ENCODE measurements around the gene TNFRSF8. TPM values are rescaled to one million over a fixed set of nuclear protein-coding genes. Genes with fewer than 3 reads are reported as not detected.
A peak's percentile ranks its signal among the peaks of the same experiment; 100 is the strongest.

TNFRSF8 gene
- total and polyA plus RNA-seq, 9 of the 15 experiments (the other 6 are each of a cell fraction or from before 2014, with no cell fraction given): 3.5 to 38.4 (median 17.1) TPM

- peak; percentile 19 for TF ChIP-seq CTCFL (IDR thresholded peaks at IDR 0.05; ENCODE audit: borderline replicate concordance, insufficient read depth, low read depth, low read length, poor library complexity, severe bottlenecking)
- TF ChIP-seq CTCF (IDR thresholded peaks at IDR 0.05 in 2 of 3, conservative IDR thresholded peaks at IDR 0.05 in 1 of 3; ENCODE audit: insufficient read depth in 2 of 3, low read depth in 1 of 3, low read length in 3 of 3): peak; percentile 67 to 74 (median 70)
- TF ChIP-seq STAG1 (CRISPR knock-in tag; IDR thresholded peaks at IDR 0.05; ENCODE audit: borderline replicate concordance): peak; percentile 79; the same call in 1 of the 2 replicates
- TF ChIP-seq L3MBTL2 (IDR thresholded peaks at IDR 0.05): 0 out of 2 replicates have a peak, but pooled peaks have one; percentile 20
These were observed 43.8 kb downstream of the TNFRSF8 start (continued) for GRCh38 chr1:12106861-12107260.

- Histone ChIP-seq H3K27me3 (ENCODE audit: control insufficient read depth in 2 of 2, insufficient read depth in 2 of 2, low read length in 2 of 2) (no peaks in the 10 kb centered on the region), H3K4me1 (replicated peaks in 1 of 2; ENCODE audit: control insufficient read depth in 2 of 2, insufficient read depth in 2 of 2, low read length in 2 of 2) (peaks cover 0 to 13% of the 10 kb centered on the region in 2 experiments; a peak in 3 of 5 replicates), H2AFZ (ENCODE audit: low read depth, low read length) (no peak overlapping the region), H3K9ac (ENCODE audit: insufficient read depth in 1 of 2, low read depth in 2 of 2, low read length in 2 of 2) (no peak overlapping the region), H3K79me2 (ENCODE audit: control insufficient read depth, insufficient read depth, low read length) (no peaks in the 10 kb centered on the region), H3K27ac (ENCODE audit: extremely low read depth, low read depth, low read length) (no peak overlapping the region), H3K4me2 (ENCODE audit: insufficient read depth, low read length) (no peak overlapping the region), H3K9me1 (ENCODE audit: control insufficient read depth, insufficient read depth, low read length) (no peaks in the 10 kb centered on the region), H3K36me3 (ENCODE audit: control insufficient read depth, insufficient read depth, low read length) (peaks cover 66% of the 10 kb centered on the region; the same call in 2 of the 3 replicates), H3K4me3 (no peak overlapping the region), H4K20me1 (replicated peaks; ENCODE audit: control insufficient read depth, insufficient read depth, low read length) (no peaks in the 10 kb centered on the region), H3K9me3 (replicated peaks; ENCODE audit: control insufficient read depth, insufficient read depth, low read depth, low read length) (no peaks in the 10 kb centered on the region)
- intact Hi-C loops (cut with micrococcal nuclease): no loop called here
- ATAC-seq (no peak), DNase-seq (ENCODE audit: extremely low read depth in 1 of 4, low spot score in 3 of 4) (no peak), FAIRE-seq (peak; percentile 29)
- ChIA-PET CTCF (ENCODE audit: low intra/inter-chr PET ratio) (no interaction called here), POLR2A (interaction anchor here (0.6 to 2.4 kb wide), 5 partner anchors 8 to 198 kb away, joined by 3 to 9 read pairs (median 3); no protein-coding TSS in a partner anchor)
- no TSS peak for BruUV-seq (replicated peaks)
- in situ Hi-C loops (cut with MboI): no loop called here
- WGBS (ENCODE audit: insufficient coverage, low coverage, missing lambda C conversion rate): 70% methylated on average over 13 of the region's 13 CpGs
- TF ChIP-seq NCOA6 (IDR thresholded peaks at IDR 0.05) (no peak), KLF16 (IDR thresholded peaks at IDR 0.05) (no peak), RBM25 (IDR thresholded peaks at IDR 0.05; ENCODE audit: low read depth, low read length, severe bottlenecking) (peak; percentile 74), PHF21A (IDR thresholded peaks at IDR 0.05; ENCODE audit: borderline replicate concordance, low read depth) (no peak), DACH1 (IDR thresholded peaks at IDR 0.05; ENCODE audit: partially characterized antibody) (no peak), PRPF4 (IDR thresholded peaks at IDR 0.05; ENCODE audit: insufficient read depth, low read depth, low read length, poor library complexity, severe bottlenecking) (no peak), RERE (CRISPR knock-in tag; IDR thresholded peaks at IDR 0.05; ENCODE audit: borderline replicate concordance) (no peak)
These were observed 44.6 kb downstream of the TNFRSF8 start for GRCh38 chr1:12107718-12108117.
